Spleen (tissue), 7 donors: ENCODE data around the gene MYLK.

Experiments
- POLR2A ChIP-seq, 3 donors: fragments of 450-650 bp; IDR thresholded peaks; one replicate each; pipeline ENCODE4 v1.5.1; 2017; ENCODE audit warnings: antibody characterized with exemption in 3 of 3, mild to moderate bottlenecking in 1 of 3
- POLR2AphosphoS5 ChIP-seq, 3 donors: sonication (generic); formaldehyde crosslinking; IDR thresholded peaks; one replicate each; pipeline ENCODE4 v1.5.1; 2017; ENCODE audit warnings: antibody characterized with exemption in 3 of 3
- TF ChIP-seq, protein P1 (sequence below), 11 experiments: fragments of 200-600 bp in 7 of 11; fragments of 450-650 bp in 4 of 11; sonication (generic) in 4 of 11; IDR thresholded peaks in 8 of 11; conservative IDR thresholded peaks in 3 of 11; 1 replicate in 7 of 11; 2 replicates in 4 of 11; pipeline versions ENCODE4 v1.4.0 to v1.8.0; 2016 to 2021; ENCODE audit warnings: antibody characterized with exemption in 11 of 11, inconsistent platforms in 4 of 11, mild to moderate bottlenecking in 1 of 11
- donor health status: DM: no; HTN: no; CAD: no; lungs with moderate emphysema.
- donor health status: DM: no; HTN: no; CAD: no.
- donor health status: DM: no; HTN: no; CAD: no.

DNA sequence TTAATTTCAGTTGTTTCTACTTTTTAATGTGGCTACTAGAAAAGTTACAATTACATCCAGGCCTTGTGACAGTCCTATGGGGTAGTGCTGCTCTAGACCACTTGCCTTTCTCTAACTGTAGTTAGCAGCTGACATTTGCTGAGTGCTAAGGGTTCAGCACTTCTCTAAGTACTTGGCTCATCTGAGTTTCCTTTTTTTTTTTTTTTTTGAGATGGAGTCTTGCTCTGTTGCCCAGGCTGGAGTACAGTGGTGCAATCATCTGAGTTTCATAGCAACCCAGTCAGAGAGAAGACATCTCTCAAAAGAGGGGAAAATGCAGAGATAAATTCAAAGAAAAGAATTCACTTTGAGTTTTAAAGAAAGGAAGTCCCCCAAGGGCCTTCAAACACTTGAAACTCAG lies 130.8 kb downstream of the MYLK start:
- TF ChIP-seq, protein P1, sequence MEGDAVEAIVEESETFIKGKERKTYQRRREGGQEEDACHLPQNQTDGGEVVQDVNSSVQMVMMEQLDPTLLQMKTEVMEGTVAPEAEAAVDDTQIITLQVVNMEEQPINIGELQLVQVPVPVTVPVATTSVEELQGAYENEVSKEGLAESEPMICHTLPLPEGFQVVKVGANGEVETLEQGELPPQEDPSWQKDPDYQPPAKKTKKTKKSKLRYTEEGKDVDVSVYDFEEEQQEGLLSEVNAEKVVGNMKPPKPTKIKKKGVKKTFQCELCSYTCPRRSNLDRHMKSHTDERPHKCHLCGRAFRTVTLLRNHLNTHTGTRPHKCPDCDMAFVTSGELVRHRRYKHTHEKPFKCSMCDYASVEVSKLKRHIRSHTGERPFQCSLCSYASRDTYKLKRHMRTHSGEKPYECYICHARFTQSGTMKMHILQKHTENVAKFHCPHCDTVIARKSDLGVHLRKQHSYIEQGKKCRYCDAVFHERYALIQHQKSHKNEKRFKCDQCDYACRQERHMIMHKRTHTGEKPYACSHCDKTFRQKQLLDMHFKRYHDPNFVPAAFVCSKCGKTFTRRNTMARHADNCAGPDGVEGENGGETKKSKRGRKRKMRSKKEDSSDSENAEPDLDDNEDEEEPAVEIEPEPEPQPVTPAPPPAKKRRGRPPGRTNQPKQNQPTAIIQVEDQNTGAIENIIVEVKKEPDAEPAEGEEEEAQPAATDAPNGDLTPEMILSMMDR (IDR thresholded peaks at IDR 0.05 in 8 of 11, conservative IDR thresholded peaks at IDR 0.05 in 3 of 11) = no peak
- TF ChIP-seq POLR2A (IDR thresholded peaks at IDR 0.05) = no peak
- TF ChIP-seq POLR2AphosphoS5 (IDR thresholded peaks at IDR 0.05) = no peak
